ENCODE measurements around the gene CPNE8. TPM values are rescaled to one million over a fixed set of nuclear protein-coding genes. Genes with fewer than 3 reads are reported as not detected.

Gene CPNE8
- total RNA-seq, 4 donors from 2014 or later, result 10.5 to 18.1 (median 15.1) TPM

DNA sequence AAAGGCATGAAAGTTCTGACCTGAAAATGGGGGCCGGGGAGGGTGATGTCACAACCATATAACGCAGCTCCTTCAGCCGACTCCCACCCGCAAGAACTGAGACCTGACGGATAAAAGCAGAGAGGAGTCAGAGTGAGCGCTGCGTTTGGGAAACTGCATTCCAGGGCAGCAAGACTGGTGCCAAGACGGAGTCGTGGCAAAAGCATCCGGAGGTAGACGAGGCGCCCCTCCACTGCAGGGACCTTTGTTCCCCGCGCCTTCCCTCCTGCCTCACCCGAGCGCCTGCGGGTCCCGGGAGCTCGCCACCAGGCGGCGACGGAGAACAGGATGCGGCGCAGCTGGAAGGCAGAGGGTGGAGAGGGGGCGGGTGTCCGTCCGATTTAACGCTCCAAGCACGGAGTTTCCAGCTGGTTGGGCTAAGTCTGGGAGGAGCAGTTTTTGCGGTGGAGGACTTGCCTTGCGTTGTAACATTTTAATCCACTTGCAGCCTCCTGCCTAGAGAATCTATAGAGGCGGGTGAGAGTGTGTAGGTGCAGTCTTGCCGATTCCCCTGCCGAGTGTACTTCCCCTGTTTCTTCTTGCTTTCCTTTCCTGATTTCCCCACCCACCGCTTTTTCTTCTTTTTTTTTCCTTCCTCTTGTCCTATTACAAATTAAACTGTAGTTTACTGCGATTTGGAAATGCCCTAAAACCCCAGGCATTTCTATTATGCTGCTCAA is 1.2 kb upstream of the CPNE8 start:
- peak; percentile 9 for DNase-seq
- H3K27ac ChIP-seq, result peak overlapping the region; percentile 84 to 98 (median 94)
- intact Hi-C loops (cut with DNase I), result loop anchor here (10.0 kb wide), 1 partner anchor 198 kb away; no protein-coding TSS in a partner anchor
- WGBS, 2 donors, result 0 to 1% methylated on average over 10 to 32 of the region's 36 CpGs
- peaks cover 0 to 48% (median 6%) of the 10 kb centered on the region in 3 donors for H3K4me1 ChIP-seq
- no peaks in the 10 kb centered on the region for H3K27me3 ChIP-seq
- H3K36me3 ChIP-seq, result no peaks in the 10 kb centered on the region
- TF ChIP-seq, protein P1, sequence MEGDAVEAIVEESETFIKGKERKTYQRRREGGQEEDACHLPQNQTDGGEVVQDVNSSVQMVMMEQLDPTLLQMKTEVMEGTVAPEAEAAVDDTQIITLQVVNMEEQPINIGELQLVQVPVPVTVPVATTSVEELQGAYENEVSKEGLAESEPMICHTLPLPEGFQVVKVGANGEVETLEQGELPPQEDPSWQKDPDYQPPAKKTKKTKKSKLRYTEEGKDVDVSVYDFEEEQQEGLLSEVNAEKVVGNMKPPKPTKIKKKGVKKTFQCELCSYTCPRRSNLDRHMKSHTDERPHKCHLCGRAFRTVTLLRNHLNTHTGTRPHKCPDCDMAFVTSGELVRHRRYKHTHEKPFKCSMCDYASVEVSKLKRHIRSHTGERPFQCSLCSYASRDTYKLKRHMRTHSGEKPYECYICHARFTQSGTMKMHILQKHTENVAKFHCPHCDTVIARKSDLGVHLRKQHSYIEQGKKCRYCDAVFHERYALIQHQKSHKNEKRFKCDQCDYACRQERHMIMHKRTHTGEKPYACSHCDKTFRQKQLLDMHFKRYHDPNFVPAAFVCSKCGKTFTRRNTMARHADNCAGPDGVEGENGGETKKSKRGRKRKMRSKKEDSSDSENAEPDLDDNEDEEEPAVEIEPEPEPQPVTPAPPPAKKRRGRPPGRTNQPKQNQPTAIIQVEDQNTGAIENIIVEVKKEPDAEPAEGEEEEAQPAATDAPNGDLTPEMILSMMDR (IDR thresholded peaks at IDR 0.05), result peak; percentile 58 to 92 (median 78)
- peak in 2 of 4 donors; percentile 26 to 42 for TF ChIP-seq POLR2A (IDR thresholded peaks at IDR 0.05)
- H3K4me3 ChIP-seq, result peak overlapping the region; percentile 54 to 83 (median 76)
- H3K9me3 ChIP-seq, result no peaks in the 10 kb centered on the region

DNA sequence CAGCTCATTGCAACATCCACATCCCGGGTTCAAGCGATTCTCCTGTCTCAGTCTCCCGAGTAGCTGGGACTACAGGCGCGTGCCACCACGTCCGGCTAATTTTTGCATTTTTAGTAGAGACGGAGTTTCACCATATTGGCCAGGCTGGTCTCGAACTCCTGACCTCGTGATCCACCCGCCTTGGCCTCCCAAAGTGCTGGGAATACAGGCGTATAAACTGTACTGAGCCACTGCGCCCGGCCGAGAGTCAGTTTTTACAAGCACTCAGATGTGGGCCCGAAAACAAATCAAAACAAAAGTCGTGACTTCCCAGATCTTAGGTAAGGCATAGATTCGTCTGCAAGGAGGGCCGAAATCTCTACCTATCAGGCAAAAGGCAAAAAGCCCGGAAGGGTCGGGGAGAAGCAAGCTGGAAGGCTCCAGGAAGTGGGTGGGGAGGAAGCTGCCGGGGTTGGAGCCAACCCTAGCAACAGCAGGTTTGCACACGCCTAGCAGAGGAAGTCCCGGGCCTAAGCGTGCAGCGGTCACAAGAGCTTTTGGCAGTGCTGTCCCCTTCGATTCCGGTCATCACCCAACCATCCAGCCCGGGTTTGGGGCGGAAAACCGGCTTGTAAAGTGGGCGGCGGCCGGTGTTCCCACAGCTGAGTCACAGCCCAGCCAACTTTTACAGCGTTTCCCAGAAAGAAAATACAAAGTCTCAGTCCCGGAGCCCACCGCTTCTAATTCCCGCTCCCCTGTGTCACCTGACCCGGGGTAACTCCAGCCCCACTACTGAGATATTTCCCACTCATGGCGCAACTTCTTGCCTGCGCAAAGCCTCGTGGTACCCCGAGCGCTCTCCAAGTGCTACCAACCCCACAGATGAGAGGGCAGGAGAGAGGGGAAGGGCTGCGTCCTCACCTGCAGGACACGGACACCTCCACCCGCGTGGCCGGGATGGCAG is 583 bp downstream of the CPNE8 start:
- Histone ChIP-seq H3K27ac (peak overlapping the region; percentile 84 to 98 (median 94)), H3K4me3 (peak overlapping the region; percentile 54 to 83 (median 76)), H3K36me3 (no peaks in the 10 kb centered on the region), H3K9me3 (no peaks in the 10 kb centered on the region), H3K4me1 (peaks cover 0 to 48% (median 6%) of the 10 kb centered on the region in 3 donors), H3K27me3 (no peaks in the 10 kb centered on the region)
- 15 to 30% methylated on average over 28 to 29 of the region's 49 CpGs for WGBS, 2 donors
- TF ChIP-seq POLR2A (IDR thresholded peaks at IDR 0.05), result no peak
- TF ChIP-seq, protein P1 (IDR thresholded peaks at IDR 0.05), result no peak
- intact Hi-C loops (cut with DNase I), result loop anchor here (10.0 kb wide), 1 partner anchor 200 kb away; no protein-coding TSS in a partner anchor
- peak; percentile 48 for DNase-seq

DNA sequence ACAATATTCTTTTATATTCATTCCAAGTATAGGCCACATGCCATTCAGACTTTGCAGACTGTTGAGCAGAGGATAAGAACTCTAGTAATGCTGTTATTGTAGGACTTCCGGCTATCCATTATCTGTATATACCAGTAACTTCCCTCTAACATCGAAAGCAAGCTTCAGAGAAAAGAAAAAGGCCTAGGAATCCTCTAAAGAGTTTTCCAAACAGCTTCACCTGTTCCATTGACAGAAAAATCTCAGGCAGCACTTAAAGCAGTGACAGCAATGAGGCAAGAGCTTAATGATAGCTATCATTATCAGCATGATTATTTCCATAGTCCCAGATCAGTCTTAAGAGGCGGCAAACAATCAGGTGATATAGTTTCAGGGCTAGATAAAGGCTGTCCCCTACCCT is 1.8 kb downstream of the CPNE8 start:
- peak overlapping the region in 3 of 4 donors; percentile 93 to 98 (median 94) for H3K27ac ChIP-seq
- peaks cover 0 to 48% (median 6%) of the 10 kb centered on the region in 3 donors for H3K4me1 ChIP-seq
- H3K27me3 ChIP-seq, result no peaks in the 10 kb centered on the region
- DNase-seq, result no peak
- peak overlapping the region in 2 of 4 donors; percentile 6 to 80 for H3K4me3 ChIP-seq
- 26 to 52% methylated on average over 3 of the region's 3 CpGs for WGBS, 2 donors
- H3K9me3 ChIP-seq, result no peaks in the 10 kb centered on the region
- H3K36me3 ChIP-seq, result no peaks in the 10 kb centered on the region
- intact Hi-C loops (cut with DNase I), result loop anchor here (10.0 kb wide), 1 partner anchor 201 kb away; no protein-coding TSS in a partner anchor
- TF ChIP-seq, protein P1 (IDR thresholded peaks at IDR 0.05), result no peak
- TF ChIP-seq POLR2A (IDR thresholded peaks at IDR 0.05), result no peak

DNA sequence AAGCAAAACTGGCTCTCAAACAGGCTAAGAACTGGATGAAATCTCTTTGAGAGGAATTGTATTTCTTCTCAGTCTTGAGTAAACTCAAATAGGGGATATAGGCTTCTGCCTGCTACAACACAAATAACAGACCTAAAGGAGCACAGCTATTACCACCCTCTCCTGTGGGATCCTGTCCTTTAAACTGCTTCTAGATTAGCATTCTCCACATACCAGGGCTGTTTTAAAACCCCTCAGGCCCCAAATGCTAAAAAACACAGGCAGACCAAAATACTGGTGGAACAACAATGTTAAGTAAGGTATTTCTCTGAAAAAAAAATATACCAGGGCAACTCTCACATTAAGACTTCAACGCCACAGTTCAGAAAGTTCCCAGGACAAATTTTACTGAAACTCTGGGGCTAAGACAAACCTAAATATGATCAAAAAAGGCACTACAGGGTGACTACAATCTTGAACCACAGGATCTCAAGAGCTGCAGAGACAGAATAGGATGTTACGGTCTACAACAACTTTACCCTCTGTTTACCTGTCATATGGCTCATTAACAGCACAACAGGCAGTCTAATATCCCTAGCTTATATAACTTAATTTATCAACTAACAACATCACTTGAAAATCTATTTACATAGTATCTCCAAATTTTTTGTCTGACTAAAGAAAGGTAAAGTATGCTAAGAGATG is 7.2 kb downstream of the CPNE8 start:
- no peak for TF ChIP-seq POLR2A (IDR thresholded peaks at IDR 0.05)
- TF ChIP-seq, protein P1 (IDR thresholded peaks at IDR 0.05), result no peak
- H3K9me3 ChIP-seq, result no peaks in the 10 kb centered on the region
- 81 to 83% methylated on average over 2 of the region's 2 CpGs for WGBS, 2 donors
- no peak for DNase-seq
- peaks cover 0 to 28% (median 2%) of the 10 kb centered on the region in 3 donors for H3K4me1 ChIP-seq
- intact Hi-C loops (cut with DNase I), result no loop called here
- H3K27me3 ChIP-seq, result no peaks in the 10 kb centered on the region
- H3K4me3 ChIP-seq, result no peak overlapping the region
- no peak overlapping the region for H3K27ac ChIP-seq
- H3K36me3 ChIP-seq, result no peaks in the 10 kb centered on the region
